ENCODE data around the gene BAIAP2L1.

- no peak for TF ChIP-seq CTCF (IDR thresholded peaks at IDR 0.05 in 2 of 3, conservative IDR thresholded peaks at IDR 0.05 in 1 of 3; ENCODE audit: insufficient read depth in 2 of 3, low read depth in 1 of 3, low read length in 3 of 3)
- no peak for TF ChIP-seq CHD2 (IDR thresholded peaks at IDR 0.05; ENCODE audit: low read depth, low read length)
- no peak for TF ChIP-seq ZBTB9 (CRISPR knock-in tag; IDR thresholded peaks at IDR 0.05)
- TF ChIP-seq EZH2 (IDR thresholded peaks at IDR 0.05; ENCODE audit: borderline replicate concordance, low read depth, low read length), result no peak
- no peak for TF ChIP-seq FOXK2 (conservative IDR thresholded peaks at IDR 0.05 in 1 of 2, IDR thresholded peaks at IDR 0.05 in 1 of 2; ENCODE audit: low read depth in 2 of 2)
- TF ChIP-seq TCF15 (CRISPR knock-in tag; IDR thresholded peaks at IDR 0.05), result no peak
- TF ChIP-seq RCOR1 (IDR thresholded peaks at IDR 0.05; ENCODE audit: borderline replicate concordance in 1 of 2, low read depth in 2 of 2, low read length in 2 of 2), result no peak
- no peak for TF ChIP-seq NR2C2 (CRISPR knock-in tag; IDR thresholded peaks at IDR 0.05)
- TF ChIP-seq NR2C2 (tag; IDR thresholded peaks at IDR 0.05), result no peak
These were observed 1.4 kb downstream of the BAIAP2L1 start for GRCh38 chr7:98399462-98399861.
